GM12801 (cell line): ENCODE data around the gene DYNLRB2.

ENCODE experiments used
- CTCF ChIP-seq: IDR thresholded peaks from one replicate; pipeline ENCODE4 v1.5.1; 2011; ENCODE audit warnings: control low read depth; ENCODE audit not compliant: insufficient read length; ENCODE audit errors: extremely low read depth

DYNLRB2 gene

GRCh38 chr16:80540516-80541305 is at the start of gene DYNLRB2:
Gene DYNLRB2 (plus strand): TSS chr16:80540993. CDS start chr16:80541077, 84 bp downstream.
- no peak for TF ChIP-seq CTCF

DNA sequence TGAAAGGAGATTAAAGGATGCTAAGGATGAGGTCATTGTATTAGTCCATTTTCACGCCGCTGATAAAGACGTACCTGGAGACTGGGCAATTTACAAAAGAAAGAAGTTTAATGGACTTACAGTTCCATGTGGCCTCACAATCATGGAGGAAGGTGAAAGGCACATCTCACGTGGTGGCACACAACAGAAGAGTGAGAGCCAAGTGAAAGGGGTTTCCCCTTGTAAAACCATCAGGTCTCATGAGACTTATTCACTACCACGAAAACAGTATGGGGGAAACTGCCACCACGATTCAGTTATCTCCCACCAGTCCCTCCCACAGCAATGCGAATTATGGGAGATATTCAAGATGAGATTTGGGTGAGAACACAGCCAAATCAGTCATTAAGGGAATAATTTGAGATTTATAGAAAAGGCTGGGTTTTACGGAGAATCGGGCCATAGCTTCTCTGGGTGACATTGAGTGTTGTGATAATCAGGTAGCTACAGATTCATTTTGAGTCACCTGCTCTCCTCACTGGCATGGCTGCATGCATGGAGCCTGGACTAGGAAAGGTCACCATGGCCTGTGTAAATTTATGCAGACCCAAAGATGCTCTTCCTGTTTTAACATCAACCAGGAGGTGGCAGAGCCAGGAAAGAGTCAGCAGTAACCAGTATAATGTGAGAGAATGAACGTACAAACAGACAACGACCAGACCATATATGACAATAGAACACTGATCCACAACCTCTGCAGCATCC is 40.5 kb upstream of the DYNLRB2 start:
- no peak for TF ChIP-seq CTCF

GRCh38 chr16:80500961-80501525 is 39.8 kb upstream of the DYNLRB2 start:
- no peak for TF ChIP-seq CTCF

- no peak for TF ChIP-seq CTCF
Measured at GRCh38 chr16:80503107-80503506, 37.7 kb upstream of the DYNLRB2 start.

DNA sequence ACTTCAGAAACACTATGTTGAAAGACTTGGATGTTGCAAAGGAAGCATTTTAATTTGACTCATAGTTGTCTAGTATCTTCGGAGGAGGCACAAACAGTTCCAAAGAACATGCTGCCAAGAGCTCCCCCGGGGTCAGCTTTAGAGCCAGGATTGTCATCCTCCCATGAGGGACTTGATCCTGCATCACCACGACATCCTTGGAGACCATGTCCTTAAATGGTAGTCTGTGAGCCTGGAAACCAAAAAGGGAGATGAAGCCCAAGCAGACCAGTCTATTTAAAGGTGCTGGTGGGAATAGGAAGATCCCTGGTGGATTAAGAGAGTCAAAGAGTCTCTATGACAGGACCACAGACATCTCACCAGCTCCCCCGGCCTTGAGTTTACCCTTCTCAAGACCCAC is 33.3 kb upstream of the DYNLRB2 start:
- no peak for TF ChIP-seq CTCF

GRCh38 chr16:80509872-80510271 is 30.9 kb upstream of the DYNLRB2 start:
- no peak for TF ChIP-seq CTCF

GRCh38 chr16:80511824-80512592 is 28.8 kb upstream of the DYNLRB2 start:
- no peak for TF ChIP-seq CTCF
